ENCODE results near the gene CCDC136. TPM values are rescaled to one million over a fixed set of nuclear protein-coding genes. Genes with fewer than 3 reads are reported as not detected.

Gene CCDC136
- total and polyA plus RNA-seq, 2 donors (not counting 1 experiment from before 2014, with no cell fraction given): 8.3 to 12.1 TPM

- TF ChIP-seq CTCF (conservative IDR thresholded peaks at IDR 0.05 in 1 of 2, IDR thresholded peaks at IDR 0.05 in 1 of 2; ENCODE audit: low read depth in 1 of 2, low read length in 2 of 2) (no peak), EZH2 (IDR thresholded peaks at IDR 0.05; ENCODE audit: low read length, missing control alignments) (no peak)
- Histone ChIP-seq H2AFZ (ENCODE audit: low read length) (peak overlapping the region; percentile 74), H3K4me2 (ENCODE audit: extremely low read depth, insufficient read depth, low read length) (peak overlapping the region; percentile 88), H3K9ac (ENCODE audit: insufficient read depth, low read length) (peak overlapping the region; percentile 16), H4K20me1 (ENCODE audit: control insufficient read depth, extremely low read depth, insufficient read depth, low read length) (no peaks in the 10 kb centered on the region), H3K36me3 (ENCODE audit: control insufficient read depth, insufficient read depth, low read length) (no peaks in the 10 kb centered on the region), H3K79me2 (ENCODE audit: control insufficient read depth, insufficient read depth, low read length) (no peaks in the 10 kb centered on the region), H3K27ac (ENCODE audit: insufficient read depth, low read length) (no peak overlapping the region), H3K9me3 (ENCODE audit: control insufficient read depth, insufficient read depth, low read depth, low read length) (no peaks in the 10 kb centered on the region), H3K27me3 (ENCODE audit: control insufficient read depth, insufficient read depth, low read length) (peaks cover 7% of the 10 kb centered on the region), H3K4me3 (replicated peaks in 1 of 4; ENCODE audit: control extremely low read depth in 1 of 4, insufficient read depth in 1 of 4, low read depth in 3 of 4, low read length in 4 of 4) (peak overlapping the region; percentile 65 to 88 (median 76)), H3K4me1 (ENCODE audit: control insufficient read depth, extremely low read depth, insufficient read depth, low read length) (peaks cover 2% of the 10 kb centered on the region)
- DNase-seq (ENCODE audit: low read depth in 2 of 2): peak in 1 of 2 donors; percentile 16
Observed at GRCh38 chr7:128791972-128792327, 182 bp downstream of the CCDC136 start.

GRCh38 chr7:128792471-128793180 lies 858 bp downstream of the CCDC136 start:
- peaks cover 2% of the 10 kb centered on the region for H3K4me1 ChIP-seq (ENCODE audit: control insufficient read depth, extremely low read depth, insufficient read depth, low read length)
- no peak for DNase-seq (ENCODE audit: low read depth in 2 of 2)
- H3K9ac ChIP-seq (ENCODE audit: insufficient read depth, low read length): no peak overlapping the region
- no peak overlapping the region for H2AFZ ChIP-seq (ENCODE audit: low read length)
- no peaks in the 10 kb centered on the region for H3K9me3 ChIP-seq (ENCODE audit: control insufficient read depth, insufficient read depth, low read depth, low read length)
- peaks cover 7% of the 10 kb centered on the region for H3K27me3 ChIP-seq (ENCODE audit: control insufficient read depth, insufficient read depth, low read length)
- H3K79me2 ChIP-seq (ENCODE audit: control insufficient read depth, insufficient read depth, low read length): no peaks in the 10 kb centered on the region
- H3K36me3 ChIP-seq (ENCODE audit: control insufficient read depth, insufficient read depth, low read length): no peaks in the 10 kb centered on the region
- H3K4me2 ChIP-seq (ENCODE audit: extremely low read depth, insufficient read depth, low read length): no peak overlapping the region
- H3K4me3 ChIP-seq (replicated peaks in 1 of 4; ENCODE audit: control extremely low read depth in 1 of 4, insufficient read depth in 1 of 4, low read depth in 3 of 4, low read length in 4 of 4): peak overlapping the region in 3 of 4 experiments; percentile 6 to 88 (median 27)
- H4K20me1 ChIP-seq (ENCODE audit: control insufficient read depth, extremely low read depth, insufficient read depth, low read length): no peaks in the 10 kb centered on the region
- TF ChIP-seq CTCF (conservative IDR thresholded peaks at IDR 0.05 in 1 of 2, IDR thresholded peaks at IDR 0.05 in 1 of 2; ENCODE audit: low read depth in 1 of 2, low read length in 2 of 2) (no peak), EZH2 (IDR thresholded peaks at IDR 0.05; ENCODE audit: low read length, missing control alignments) (no peak)
- H3K27ac ChIP-seq (ENCODE audit: insufficient read depth, low read length): no peak overlapping the region

GRCh38 chr7:128793181-128793547 lies 1.4 kb downstream of the CCDC136 start:
- no peak overlapping the region for H3K4me3 ChIP-seq (replicated peaks in 1 of 4; ENCODE audit: control extremely low read depth in 1 of 4, insufficient read depth in 1 of 4, low read depth in 3 of 4, low read length in 4 of 4)
- H2AFZ ChIP-seq (ENCODE audit: low read length): no peak overlapping the region
- no peak for DNase-seq (ENCODE audit: low read depth in 2 of 2)
- H3K79me2 ChIP-seq (ENCODE audit: control insufficient read depth, insufficient read depth, low read length): no peaks in the 10 kb centered on the region
- no peak overlapping the region for H3K27ac ChIP-seq (ENCODE audit: insufficient read depth, low read length)
- no peaks in the 10 kb centered on the region for H4K20me1 ChIP-seq (ENCODE audit: control insufficient read depth, extremely low read depth, insufficient read depth, low read length)
- H3K36me3 ChIP-seq (ENCODE audit: control insufficient read depth, insufficient read depth, low read length): no peaks in the 10 kb centered on the region
- peaks cover 2% of the 10 kb centered on the region for H3K4me1 ChIP-seq (ENCODE audit: control insufficient read depth, extremely low read depth, insufficient read depth, low read length)
- peaks cover 7% of the 10 kb centered on the region for H3K27me3 ChIP-seq (ENCODE audit: control insufficient read depth, insufficient read depth, low read length)
- no peak overlapping the region for H3K4me2 ChIP-seq (ENCODE audit: extremely low read depth, insufficient read depth, low read length)
- TF ChIP-seq CTCF (conservative IDR thresholded peaks at IDR 0.05 in 1 of 2, IDR thresholded peaks at IDR 0.05 in 1 of 2; ENCODE audit: low read depth in 1 of 2, low read length in 2 of 2) (no peak), EZH2 (IDR thresholded peaks at IDR 0.05; ENCODE audit: low read length, missing control alignments) (no peak)
- no peak overlapping the region for H3K9ac ChIP-seq (ENCODE audit: insufficient read depth, low read length)
- no peaks in the 10 kb centered on the region for H3K9me3 ChIP-seq (ENCODE audit: control insufficient read depth, insufficient read depth, low read depth, low read length)
